ENCODE data around the gene GRM1. TPM values are rescaled to one million over a fixed set of nuclear protein-coding genes. Genes with fewer than 3 reads are reported as not detected.

Gene GRM1
- polyA plus RNA-seq, 1 experiment, result 0.02 TPM

DNA sequence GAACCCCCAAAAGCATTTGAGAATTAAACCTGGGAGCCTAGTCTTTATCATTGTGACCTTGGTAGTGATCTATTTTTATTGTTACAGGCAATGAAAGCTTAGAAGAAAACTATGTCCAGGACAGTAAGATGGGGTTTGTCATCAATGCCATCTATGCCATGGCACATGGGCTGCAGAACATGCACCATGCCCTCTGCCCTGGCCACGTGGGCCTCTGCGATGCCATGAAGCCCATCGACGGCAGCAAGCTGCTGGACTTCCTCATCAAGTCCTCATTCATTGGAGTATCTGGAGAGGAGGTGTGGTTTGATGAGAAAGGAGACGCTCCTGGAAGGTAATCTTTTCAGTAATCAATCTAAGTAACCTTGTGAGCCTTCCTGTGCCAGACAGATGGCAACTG, 323.3 kb downstream of the GRM1 start:
- CTCF ChIA-PET, result interaction anchor here (1.1 kb wide), 1 partner anchor 10 kb away, joined by 3 read pairs; no protein-coding TSS in a partner anchor
- POLR2A ChIA-PET, result no interaction called here
- TF ChIP-seq, protein P1, sequence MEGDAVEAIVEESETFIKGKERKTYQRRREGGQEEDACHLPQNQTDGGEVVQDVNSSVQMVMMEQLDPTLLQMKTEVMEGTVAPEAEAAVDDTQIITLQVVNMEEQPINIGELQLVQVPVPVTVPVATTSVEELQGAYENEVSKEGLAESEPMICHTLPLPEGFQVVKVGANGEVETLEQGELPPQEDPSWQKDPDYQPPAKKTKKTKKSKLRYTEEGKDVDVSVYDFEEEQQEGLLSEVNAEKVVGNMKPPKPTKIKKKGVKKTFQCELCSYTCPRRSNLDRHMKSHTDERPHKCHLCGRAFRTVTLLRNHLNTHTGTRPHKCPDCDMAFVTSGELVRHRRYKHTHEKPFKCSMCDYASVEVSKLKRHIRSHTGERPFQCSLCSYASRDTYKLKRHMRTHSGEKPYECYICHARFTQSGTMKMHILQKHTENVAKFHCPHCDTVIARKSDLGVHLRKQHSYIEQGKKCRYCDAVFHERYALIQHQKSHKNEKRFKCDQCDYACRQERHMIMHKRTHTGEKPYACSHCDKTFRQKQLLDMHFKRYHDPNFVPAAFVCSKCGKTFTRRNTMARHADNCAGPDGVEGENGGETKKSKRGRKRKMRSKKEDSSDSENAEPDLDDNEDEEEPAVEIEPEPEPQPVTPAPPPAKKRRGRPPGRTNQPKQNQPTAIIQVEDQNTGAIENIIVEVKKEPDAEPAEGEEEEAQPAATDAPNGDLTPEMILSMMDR (IDR thresholded peaks at IDR 0.05; ENCODE audit: insufficient read depth, low read depth, low read length), result no peak
- no peak overlapping the region for H3K4me3 ChIP-seq (ENCODE audit: low read depth, low read length)
- no peaks in the 10 kb centered on the region for H3K27me3 ChIP-seq (ENCODE audit: control insufficient read depth, insufficient read depth, low read length)
- DNase-seq (ENCODE audit: low read depth), result no peak
- H3K36me3 ChIP-seq (ENCODE audit: control insufficient read depth, insufficient read depth, low read length), result no peaks in the 10 kb centered on the region

DNA sequence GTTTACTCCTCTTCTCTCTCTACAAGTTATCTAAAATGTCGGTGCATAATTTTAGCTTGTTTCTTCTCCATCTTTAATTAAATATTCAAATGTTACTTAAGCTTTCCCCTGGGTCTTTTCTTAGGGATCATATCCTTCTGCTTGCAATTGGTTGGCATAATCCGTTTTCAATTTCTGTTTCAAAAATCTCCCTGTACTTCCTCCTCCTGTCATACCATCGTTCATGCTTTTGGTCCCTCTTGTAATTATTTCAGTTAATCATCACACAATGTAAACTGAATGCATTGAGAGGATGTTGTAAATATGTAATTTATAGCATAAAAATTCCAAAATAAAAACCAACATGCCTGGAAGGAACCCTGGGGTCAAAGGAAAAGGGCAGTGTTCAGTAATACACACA, 325.6 kb downstream of the GRM1 start:
- no peak overlapping the region for H3K4me3 ChIP-seq (ENCODE audit: low read depth, low read length)
- TF ChIP-seq, protein P1 (IDR thresholded peaks at IDR 0.05; ENCODE audit: insufficient read depth, low read depth, low read length), result no peak
- ChIA-PET POLR2A (no interaction called here), CTCF (interaction anchor here (0.6 to 1.3 kb wide), 2 partner anchors 9 to 78 kb away, joined by 3 read pairs; no protein-coding TSS in a partner anchor)
- no peak for DNase-seq (ENCODE audit: low read depth)
- H3K36me3 ChIP-seq (ENCODE audit: control insufficient read depth, insufficient read depth, low read length), result no peaks in the 10 kb centered on the region
- H3K27me3 ChIP-seq (ENCODE audit: control insufficient read depth, insufficient read depth, low read length), result no peaks in the 10 kb centered on the region

DNA sequence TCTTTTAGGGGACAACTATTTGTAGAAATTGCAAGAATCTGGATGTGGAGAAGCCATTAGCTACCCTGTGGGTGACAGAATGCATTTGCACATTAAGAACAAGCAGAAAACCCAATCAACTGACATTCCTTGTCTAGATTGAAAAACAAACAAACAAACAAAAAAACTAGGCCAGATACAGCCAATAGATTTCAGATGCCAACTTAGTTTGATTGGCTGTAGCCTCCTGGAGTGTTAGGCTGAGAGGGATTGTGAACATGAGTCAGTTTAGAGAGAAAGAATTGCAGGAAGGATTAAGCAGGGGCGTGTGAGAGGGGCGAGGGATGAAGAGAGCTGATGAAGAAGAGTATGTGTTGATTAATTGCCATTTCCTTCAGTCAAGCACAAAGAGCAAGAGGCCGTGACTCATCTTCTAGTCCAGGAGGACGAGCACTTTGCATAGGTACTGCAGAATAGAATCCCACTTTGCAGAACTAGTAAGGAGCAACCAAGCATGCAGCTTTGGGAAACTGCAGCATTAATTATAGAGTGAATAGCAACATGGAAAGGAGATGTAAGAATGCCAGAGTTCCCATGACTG, 326.7 kb downstream of the GRM1 start:
- no peak overlapping the region for H3K4me3 ChIP-seq (ENCODE audit: low read depth, low read length)
- TF ChIP-seq, protein P1 (IDR thresholded peaks at IDR 0.05; ENCODE audit: insufficient read depth, low read depth, low read length), result no peak
- POLR2A ChIA-PET, result no interaction called here
- CTCF ChIA-PET, result no interaction called here
- DNase-seq (ENCODE audit: low read depth), result no peak
- no peaks in the 10 kb centered on the region for H3K36me3 ChIP-seq (ENCODE audit: control insufficient read depth, insufficient read depth, low read length)
- no peaks in the 10 kb centered on the region for H3K27me3 ChIP-seq (ENCODE audit: control insufficient read depth, insufficient read depth, low read length)

DNA sequence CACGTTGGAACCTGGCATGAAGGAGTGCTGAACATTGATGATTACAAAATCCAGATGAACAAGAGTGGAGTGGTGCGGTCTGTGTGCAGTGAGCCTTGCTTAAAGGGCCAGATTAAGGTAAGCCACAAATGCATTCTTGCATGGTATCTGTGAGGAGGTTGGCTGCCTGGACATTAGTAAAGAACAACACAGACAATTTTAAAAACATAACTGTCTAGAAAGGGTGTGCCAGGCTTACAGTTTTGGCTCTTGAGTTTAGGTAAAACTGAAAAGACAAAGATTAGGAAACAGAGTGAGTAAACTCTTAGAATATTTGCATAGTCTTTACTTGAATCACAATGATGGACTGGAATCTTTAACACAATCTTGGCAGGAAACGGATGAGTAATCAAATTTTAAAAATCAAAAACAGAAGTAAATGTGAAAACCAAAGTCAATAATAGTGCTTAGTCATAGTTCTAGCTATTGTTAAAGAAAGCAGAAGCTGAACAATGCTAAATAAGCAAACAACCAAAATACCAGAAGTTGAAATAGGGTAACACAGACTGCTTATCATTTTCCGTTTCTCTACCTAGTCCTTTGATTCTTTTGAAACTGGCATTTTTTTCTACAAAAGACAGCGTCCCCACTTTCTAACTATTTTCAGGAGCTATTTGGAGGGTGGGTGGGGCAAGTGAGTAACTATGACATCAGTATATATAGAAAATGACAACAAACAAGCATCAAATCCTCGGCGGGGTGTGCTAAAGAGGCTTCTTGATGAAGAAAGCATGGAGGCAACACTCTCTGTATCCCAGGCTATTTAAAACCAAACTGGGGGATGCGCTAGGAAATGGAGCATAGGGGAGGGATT, 328.9 kb downstream of the GRM1 start:
- TF ChIP-seq, protein P1 (IDR thresholded peaks at IDR 0.05; ENCODE audit: insufficient read depth, low read depth, low read length), result no peak
- no peaks in the 10 kb centered on the region for H3K27me3 ChIP-seq (ENCODE audit: control insufficient read depth, insufficient read depth, low read length)
- no peaks in the 10 kb centered on the region for H3K36me3 ChIP-seq (ENCODE audit: control insufficient read depth, insufficient read depth, low read length)
- DNase-seq (ENCODE audit: low read depth), result peak; percentile 78
- H3K4me3 ChIP-seq (ENCODE audit: low read depth, low read length), result no peak overlapping the region
- ChIA-PET POLR2A (interaction anchor here (0.6 kb wide), 1 partner anchor 731 kb away, joined by 3 read pairs; no protein-coding TSS in a partner anchor), CTCF (interaction anchor here (1.1 kb wide), 1 partner anchor 11 kb away, joined by 3 read pairs; no protein-coding TSS in a partner anchor)

DNA sequence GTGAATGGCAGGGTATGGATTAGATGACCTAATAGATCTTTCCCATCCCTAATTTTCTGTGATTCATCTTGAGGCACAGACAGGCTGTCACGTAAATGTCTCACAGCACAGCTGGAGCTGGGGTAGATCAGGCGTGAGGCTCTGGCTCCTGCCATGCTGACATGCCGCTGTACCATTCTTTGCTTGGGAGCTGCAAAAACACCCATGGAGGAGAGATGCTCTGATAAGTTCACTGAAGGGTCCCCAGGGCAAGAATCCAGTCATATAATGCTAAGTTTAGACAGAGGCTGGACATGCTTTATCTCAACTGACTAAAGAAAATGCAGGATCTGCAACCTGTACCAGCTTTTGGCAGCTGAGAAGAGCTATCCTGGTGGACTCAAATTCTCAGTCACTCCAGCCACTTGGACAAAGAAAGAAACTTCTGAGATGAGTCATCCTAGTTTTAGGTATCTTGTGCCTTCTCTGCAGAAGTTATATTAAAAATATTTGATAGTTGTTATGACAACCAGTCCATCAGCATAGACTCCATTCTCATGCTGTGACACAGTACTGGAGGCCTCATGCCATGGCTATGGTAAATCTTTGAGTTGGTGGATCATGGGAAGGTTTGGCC, 329.7 kb downstream of the GRM1 start:
- peak; percentile 22 for DNase-seq (ENCODE audit: low read depth)
- Histone ChIP-seq H3K36me3 (ENCODE audit: control insufficient read depth, insufficient read depth, low read length) (no peaks in the 10 kb centered on the region), H3K4me3 (ENCODE audit: low read depth, low read length) (no peak overlapping the region), H3K27me3 (ENCODE audit: control insufficient read depth, insufficient read depth, low read length) (no peaks in the 10 kb centered on the region)
- TF ChIP-seq, protein P1 (IDR thresholded peaks at IDR 0.05; ENCODE audit: insufficient read depth, low read depth, low read length), result no peak
- ChIA-PET CTCF (no interaction called here), POLR2A (interaction anchor here (0.6 kb wide), 1 partner anchor 732 kb away, joined by 3 read pairs; no protein-coding TSS in a partner anchor)

Data from BJ (cell line).